ENCODE results near the gene RPTOR.

The RPTOR gene

GRCh38 chr17:80726558-80727408, 182.1 kb downstream of the RPTOR start:
- H2BK5ac ChIP-seq (ENCODE audit: low read length), result no peak overlapping the region
- H3K9ac ChIP-seq (ENCODE audit: low read depth, low read length, poor library complexity), result no peak overlapping the region
- H3K27ac ChIP-seq (replicated peaks; ENCODE audit: low read length), result no peak overlapping the region
- H2BK120ac ChIP-seq (ENCODE audit: low read depth, low read length), result no peak overlapping the region
- H3K4me2 ChIP-seq (ENCODE audit: insufficient read depth, low read length, poor library complexity, severe bottlenecking), result no peak overlapping the region
- H4K8ac ChIP-seq (ENCODE audit: low read depth, low read length), result peak overlapping the region; percentile 29
- no peak overlapping the region for H2AFZ ChIP-seq (ENCODE audit: low read length)
- peak overlapping the region; percentile 4 for H3K23ac ChIP-seq (ENCODE audit: low read depth, low read length, poor library complexity)
- H3K4me3 ChIP-seq (ENCODE audit: low read length in 2 of 2), result peak overlapping the region in 1 of 2 donors; percentile 39
- peaks cover 0 to 14% of the 10 kb centered on the region in 2 donors for H3K9me3 ChIP-seq (replicated peaks in 1 of 2; ENCODE audit: control insufficient read depth in 2 of 2, insufficient read depth in 1 of 2, low read depth in 1 of 2, low read length in 2 of 2)
- H3K18ac ChIP-seq (ENCODE audit: low read length), result peak overlapping the region; percentile 36
- peaks cover 3 to 5% of the 10 kb centered on the region in 2 donors for H3K36me3 ChIP-seq (replicated peaks in 1 of 2; ENCODE audit: control insufficient read depth in 2 of 2, insufficient read depth in 2 of 2, low read length in 2 of 2)
- peak overlapping the region; percentile 56 for H3K14ac ChIP-seq (ENCODE audit: low read length)
- peaks cover 2 to 12% of the 10 kb centered on the region in 2 donors for H3K4me1 ChIP-seq (ENCODE audit: control insufficient read depth in 2 of 2, insufficient read depth in 1 of 2, low read depth in 1 of 2, low read length in 2 of 2)
- no peaks in the 10 kb centered on the region for H3K27me3 ChIP-seq (ENCODE audit: control insufficient read depth in 3 of 3, insufficient read depth in 3 of 3, low read depth in 1 of 3, low read length in 3 of 3)
- no peak overlapping the region for H2AK5ac ChIP-seq (ENCODE audit: low read depth, low read length)
- H4K91ac ChIP-seq (ENCODE audit: low read depth, low read length, poor library complexity), result no peak overlapping the region
- no peak overlapping the region for H2BK15ac ChIP-seq (ENCODE audit: low read length)
- WGBS, 2 donors (ENCODE audit: extremely low coverage in 2 of 2, insufficient read length in 2 of 2, insufficient replicate concordance in 1 of 2), result no CpG with 5 or more reads among the region's 42 CpGs
- H3K4ac ChIP-seq (ENCODE audit: low read length), result no peak overlapping the region
- H2BK12ac ChIP-seq (ENCODE audit: low read length), result peak overlapping the region; percentile 77
- peaks cover 4% of the 10 kb centered on the region for H3K79me1 ChIP-seq (ENCODE audit: low read depth, low read length)
- no peak for DNase-seq (ENCODE audit: low spot score)

DNA sequence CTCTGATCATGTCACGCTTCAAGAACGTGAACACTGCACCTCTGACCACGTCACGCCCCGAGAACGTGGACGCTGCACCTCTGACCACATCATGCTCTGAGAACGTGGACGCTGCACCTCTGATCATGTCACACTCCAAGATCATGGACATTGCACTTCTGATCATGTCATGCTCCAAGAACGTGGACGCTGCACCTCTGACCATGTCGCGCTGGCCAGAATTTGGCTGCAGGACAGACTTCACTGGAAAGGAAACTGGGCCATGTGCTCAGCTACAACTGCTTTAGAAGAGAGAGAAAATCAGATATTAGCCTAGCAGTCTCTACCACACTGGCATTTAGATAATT, 182.7 kb downstream of the RPTOR start:
- H3K27me3 ChIP-seq (ENCODE audit: control insufficient read depth in 3 of 3, insufficient read depth in 3 of 3, low read depth in 1 of 3, low read length in 3 of 3), result no peaks in the 10 kb centered on the region
- no peak for DNase-seq (ENCODE audit: low spot score)
- H2AFZ ChIP-seq (ENCODE audit: low read length), result no peak overlapping the region
- H3K4me2 ChIP-seq (ENCODE audit: insufficient read depth, low read length, poor library complexity, severe bottlenecking), result no peak overlapping the region
- no peak overlapping the region for H3K4me3 ChIP-seq (ENCODE audit: low read length in 2 of 2)
- no peak overlapping the region for H3K9ac ChIP-seq (ENCODE audit: low read depth, low read length, poor library complexity)
- H4K8ac ChIP-seq (ENCODE audit: low read depth, low read length), result no peak overlapping the region
- H3K18ac ChIP-seq (ENCODE audit: low read length), result peak overlapping the region; percentile 36
- peaks cover 3 to 5% of the 10 kb centered on the region in 2 donors for H3K36me3 ChIP-seq (replicated peaks in 1 of 2; ENCODE audit: control insufficient read depth in 2 of 2, insufficient read depth in 2 of 2, low read length in 2 of 2)
- H2BK120ac ChIP-seq (ENCODE audit: low read depth, low read length), result no peak overlapping the region
- peak overlapping the region; percentile 77 for H2BK12ac ChIP-seq (ENCODE audit: low read length)
- H4K91ac ChIP-seq (ENCODE audit: low read depth, low read length, poor library complexity), result no peak overlapping the region
- H2BK15ac ChIP-seq (ENCODE audit: low read length), result no peak overlapping the region
- no CpG with 5 or more reads among the region's 13 CpGs for WGBS, 2 donors (ENCODE audit: extremely low coverage in 2 of 2, insufficient read length in 2 of 2, insufficient replicate concordance in 1 of 2)
- no peak overlapping the region for H3K27ac ChIP-seq (replicated peaks; ENCODE audit: low read length)
- no peak overlapping the region for H2AK5ac ChIP-seq (ENCODE audit: low read depth, low read length)
- peaks cover 0 to 14% of the 10 kb centered on the region in 2 donors for H3K9me3 ChIP-seq (replicated peaks in 1 of 2; ENCODE audit: control insufficient read depth in 2 of 2, insufficient read depth in 1 of 2, low read depth in 1 of 2, low read length in 2 of 2)
- peak overlapping the region; percentile 4 for H3K23ac ChIP-seq (ENCODE audit: low read depth, low read length, poor library complexity)
- no peak overlapping the region for H2BK5ac ChIP-seq (ENCODE audit: low read length)
- H3K14ac ChIP-seq (ENCODE audit: low read length), result peak overlapping the region; percentile 56
- no peak overlapping the region for H3K4ac ChIP-seq (ENCODE audit: low read length)
- peaks cover 8 to 12% of the 10 kb centered on the region in 2 donors for H3K4me1 ChIP-seq (ENCODE audit: control insufficient read depth in 2 of 2, insufficient read depth in 1 of 2, low read depth in 1 of 2, low read length in 2 of 2)
- H3K79me1 ChIP-seq (ENCODE audit: low read depth, low read length), result peaks cover 4% of the 10 kb centered on the region

GRCh38 chr17:80729016-80729415, 184.4 kb downstream of the RPTOR start:
- Histone ChIP-seq H3K36me3 (replicated peaks in 1 of 2; ENCODE audit: control insufficient read depth in 2 of 2, insufficient read depth in 2 of 2, low read length in 2 of 2) (peaks cover 3 to 5% of the 10 kb centered on the region in 2 donors), H3K79me1 (ENCODE audit: low read depth, low read length) (peaks cover 4% of the 10 kb centered on the region), H2BK15ac (ENCODE audit: low read length) (no peak overlapping the region), H3K18ac (ENCODE audit: low read length) (no peak overlapping the region), H3K9me3 (replicated peaks in 1 of 2; ENCODE audit: control insufficient read depth in 2 of 2, insufficient read depth in 1 of 2, low read depth in 1 of 2, low read length in 2 of 2) (peaks cover 0 to 6% of the 10 kb centered on the region in 2 donors), H3K14ac (ENCODE audit: low read length) (no peak overlapping the region), H4K8ac (ENCODE audit: low read depth, low read length) (no peak overlapping the region), H2BK120ac (ENCODE audit: low read depth, low read length) (no peak overlapping the region), H3K9ac (ENCODE audit: low read depth, low read length, poor library complexity) (no peak overlapping the region), H2AFZ (ENCODE audit: low read length) (no peak overlapping the region), H3K4me1 (ENCODE audit: control insufficient read depth in 2 of 2, insufficient read depth in 1 of 2, low read depth in 1 of 2, low read length in 2 of 2) (peaks cover 15% of the 10 kb centered on the region in 2 donors), H2AK5ac (ENCODE audit: low read depth, low read length) (no peak overlapping the region), H4K91ac (ENCODE audit: low read depth, low read length, poor library complexity) (no peak overlapping the region), H3K23ac (ENCODE audit: low read depth, low read length, poor library complexity) (no peak overlapping the region), H3K4me2 (ENCODE audit: insufficient read depth, low read length, poor library complexity, severe bottlenecking) (no peak overlapping the region), H3K4me3 (ENCODE audit: low read length in 2 of 2) (no peak overlapping the region), H2BK5ac (ENCODE audit: low read length) (no peak overlapping the region), H3K4ac (ENCODE audit: low read length) (no peak overlapping the region), H2BK12ac (ENCODE audit: low read length) (no peak overlapping the region), H3K27ac (replicated peaks; ENCODE audit: low read length) (no peak overlapping the region), H3K27me3 (ENCODE audit: control insufficient read depth in 3 of 3, insufficient read depth in 3 of 3, low read depth in 1 of 3, low read length in 3 of 3) (no peaks in the 10 kb centered on the region)
- no peak for DNase-seq (ENCODE audit: low spot score)
- no CpG with 5 or more reads among the region's 7 CpGs for whole genome bisulfite sequencing, 2 donors (ENCODE audit: extremely low coverage in 2 of 2, insufficient read length in 2 of 2, insufficient replicate concordance in 1 of 2)

DNA sequence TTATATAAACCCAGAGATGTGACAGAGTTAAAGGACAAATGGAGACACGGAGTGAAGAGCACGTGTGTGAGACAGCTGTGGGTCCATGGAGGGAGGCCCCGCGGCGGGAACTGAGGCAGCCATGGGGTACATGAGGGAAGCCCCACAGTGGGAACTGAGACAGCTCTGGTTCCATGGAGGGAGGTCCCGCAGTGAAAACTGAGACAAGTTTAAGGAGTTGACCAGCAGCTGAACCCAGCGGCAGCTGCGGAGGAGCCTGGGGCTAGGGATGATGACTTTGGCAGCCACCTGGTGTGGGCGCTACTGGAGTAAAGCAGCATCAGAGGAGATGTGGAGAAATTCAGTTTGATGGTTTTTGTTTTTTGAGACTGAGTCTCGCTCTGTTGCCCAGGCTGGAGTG, 185.1 kb downstream of the RPTOR start:
- no peak overlapping the region for H2BK120ac ChIP-seq (ENCODE audit: low read depth, low read length)
- H2AFZ ChIP-seq (ENCODE audit: low read length), result no peak overlapping the region
- DNase-seq (ENCODE audit: low spot score), result no peak
- peaks cover under 1% of the 10 kb centered on the region for H3K79me1 ChIP-seq (ENCODE audit: low read depth, low read length)
- no peak overlapping the region for H3K4me2 ChIP-seq (ENCODE audit: insufficient read depth, low read length, poor library complexity, severe bottlenecking)
- peaks cover 3 to 5% of the 10 kb centered on the region in 2 donors for H3K36me3 ChIP-seq (replicated peaks in 1 of 2; ENCODE audit: control insufficient read depth in 2 of 2, insufficient read depth in 2 of 2, low read length in 2 of 2)
- no peak overlapping the region for H4K91ac ChIP-seq (ENCODE audit: low read depth, low read length, poor library complexity)
- H2BK5ac ChIP-seq (ENCODE audit: low read length), result no peak overlapping the region
- H2AK5ac ChIP-seq (ENCODE audit: low read depth, low read length), result no peak overlapping the region
- H3K9me3 ChIP-seq (replicated peaks in 1 of 2; ENCODE audit: control insufficient read depth in 2 of 2, insufficient read depth in 1 of 2, low read depth in 1 of 2, low read length in 2 of 2), result no peaks in the 10 kb centered on the region
- no peak overlapping the region for H3K18ac ChIP-seq (ENCODE audit: low read length)
- no peak overlapping the region for H3K9ac ChIP-seq (ENCODE audit: low read depth, low read length, poor library complexity)
- H3K4ac ChIP-seq (ENCODE audit: low read length), result no peak overlapping the region
- peak overlapping the region; percentile 23 for H4K8ac ChIP-seq (ENCODE audit: low read depth, low read length)
- H3K27me3 ChIP-seq (ENCODE audit: control insufficient read depth in 3 of 3, insufficient read depth in 3 of 3, low read depth in 1 of 3, low read length in 3 of 3), result no peaks in the 10 kb centered on the region
- peaks cover 12 to 15% of the 10 kb centered on the region in 2 donors for H3K4me1 ChIP-seq (ENCODE audit: control insufficient read depth in 2 of 2, insufficient read depth in 1 of 2, low read depth in 1 of 2, low read length in 2 of 2)
- H3K23ac ChIP-seq (ENCODE audit: low read depth, low read length, poor library complexity), result no peak overlapping the region
- no peak overlapping the region for H3K4me3 ChIP-seq (ENCODE audit: low read length in 2 of 2)
- WGBS, 2 donors (ENCODE audit: extremely low coverage in 2 of 2, insufficient read length in 2 of 2, insufficient replicate concordance in 1 of 2), result no CpG with 5 or more reads among the region's 10 CpGs
- H3K14ac ChIP-seq (ENCODE audit: low read length), result no peak overlapping the region
- H2BK15ac ChIP-seq (ENCODE audit: low read length), result no peak overlapping the region
- no peak overlapping the region for H3K27ac ChIP-seq (replicated peaks; ENCODE audit: low read length)
- no peak overlapping the region for H2BK12ac ChIP-seq (ENCODE audit: low read length)

All from neuronal stem cell (in vitro differentiated cells).